AG04450 (cell line): ENCODE results near the gene SPNS3. TPM values are rescaled to one million over a fixed set of nuclear protein-coding genes. Genes with fewer than 3 reads are reported as not detected.

Source experiments
- CTCF ChIA-PET: fragments of 300-600, 350-600 bp; formaldehyde crosslinking; extraction: SDS; loops from one replicate; lab custom pipeline; 2022; ENCODE audit warnings: antibody characterized with exemption, inconsistent platforms; lab: Charles Lee
- POLR2A ChIA-PET: fragments of 350-600 bp; formaldehyde crosslinking; extraction: SDS; loops from one replicate; lab custom pipeline; 2021; ENCODE audit warnings: antibody characterized with exemption, inconsistent platforms; lab: Yijun Ruan, JAX
- DNase-seq: peaks from one replicate; pipeline ENCODE4 v3.0.0-alpha.2; 2011; ENCODE audit warnings: low read depth, low spot score
- H3K27ac ChIP-seq: one replicate; pipeline ENCODE4 v1.5.1; 2012; ENCODE audit warnings: low read depth, low read length, control low read depth
- H3K27me3 ChIP-seq: one replicate; pipeline ENCODE4 v1.6.0; 2012; ENCODE audit warnings: low read length; ENCODE audit not compliant: control insufficient read depth, insufficient read depth
- H3K4me3 ChIP-seq: 2 replicates; pipeline ENCODE4 v1.5.1; 2011; ENCODE audit warnings: mild to moderate bottlenecking, low read depth, low read length, control low read depth
- H3K9me3 ChIP-seq: 2 replicates; pipeline ENCODE4 v1.5.1; 2012; ENCODE audit warnings: low read length; ENCODE audit not compliant: control insufficient read depth, insufficient read depth
- polyA plus RNA-seq: library from polyadenylated mRNA; depleted of rRNA; stranded (reverse); fragments of >200 nt; gene quantifications from 2 replicates; pipeline ENCODE4 v1.2.3, GENCODE V29; 2011
- TF ChIP-seq, protein P1 (sequence below): IDR thresholded peaks from 2 replicates; pipeline ENCODE4 v1.5.1; 2011; ENCODE audit warnings: low read depth, low read length, control low read depth, inconsistent platforms

Gene SPNS3
- polyA plus RNA-seq, 1 experiment = not detected

DNA sequence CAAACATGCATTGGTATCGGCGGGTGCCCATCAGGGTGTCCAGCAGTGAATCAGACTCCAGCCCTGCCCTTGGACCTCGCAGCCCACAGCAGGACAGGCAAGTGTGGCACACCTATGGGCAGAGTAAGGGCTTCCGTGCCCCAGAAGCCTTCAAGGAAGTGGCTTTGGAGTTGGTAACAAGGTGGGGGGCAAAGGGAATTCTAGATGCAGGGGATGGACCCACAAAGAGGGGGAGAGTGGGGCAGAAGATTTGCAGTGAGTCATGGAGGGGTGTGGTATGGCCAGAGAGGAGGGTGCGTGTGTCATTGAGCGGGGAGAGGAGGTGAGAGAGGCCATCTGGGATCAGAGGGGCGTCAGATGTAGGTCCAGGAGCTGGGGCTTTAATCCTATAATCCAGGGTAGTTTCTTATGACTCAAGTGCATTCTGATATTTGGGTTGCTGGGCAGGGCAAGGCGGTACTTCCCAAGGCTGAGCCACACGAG lies 56.4 kb downstream of the SPNS3 start:
- no peak overlapping the region for H3K27ac ChIP-seq
- CTCF ChIA-PET = no interaction called here
- DNase-seq = no peak
- H3K9me3 ChIP-seq = no peaks in the 10 kb centered on the region
- H3K4me3 ChIP-seq = no peak overlapping the region
- H3K27me3 ChIP-seq = peaks cover 4% of the 10 kb centered on the region
- TF ChIP-seq, protein P1, sequence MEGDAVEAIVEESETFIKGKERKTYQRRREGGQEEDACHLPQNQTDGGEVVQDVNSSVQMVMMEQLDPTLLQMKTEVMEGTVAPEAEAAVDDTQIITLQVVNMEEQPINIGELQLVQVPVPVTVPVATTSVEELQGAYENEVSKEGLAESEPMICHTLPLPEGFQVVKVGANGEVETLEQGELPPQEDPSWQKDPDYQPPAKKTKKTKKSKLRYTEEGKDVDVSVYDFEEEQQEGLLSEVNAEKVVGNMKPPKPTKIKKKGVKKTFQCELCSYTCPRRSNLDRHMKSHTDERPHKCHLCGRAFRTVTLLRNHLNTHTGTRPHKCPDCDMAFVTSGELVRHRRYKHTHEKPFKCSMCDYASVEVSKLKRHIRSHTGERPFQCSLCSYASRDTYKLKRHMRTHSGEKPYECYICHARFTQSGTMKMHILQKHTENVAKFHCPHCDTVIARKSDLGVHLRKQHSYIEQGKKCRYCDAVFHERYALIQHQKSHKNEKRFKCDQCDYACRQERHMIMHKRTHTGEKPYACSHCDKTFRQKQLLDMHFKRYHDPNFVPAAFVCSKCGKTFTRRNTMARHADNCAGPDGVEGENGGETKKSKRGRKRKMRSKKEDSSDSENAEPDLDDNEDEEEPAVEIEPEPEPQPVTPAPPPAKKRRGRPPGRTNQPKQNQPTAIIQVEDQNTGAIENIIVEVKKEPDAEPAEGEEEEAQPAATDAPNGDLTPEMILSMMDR = no peak
- POLR2A ChIA-PET = no interaction called here

GRCh38 chr17:4490637-4491061 lies 56.9 kb downstream of the SPNS3 start:
- POLR2A ChIA-PET = no interaction called here
- DNase-seq = no peak
- Histone ChIP-seq H3K4me3 (no peak overlapping the region), H3K27me3 (peaks cover 5% of the 10 kb centered on the region), H3K9me3 (no peaks in the 10 kb centered on the region), H3K27ac (no peak overlapping the region)
- CTCF ChIA-PET = no interaction called here
- TF ChIP-seq, protein P1 = no peak

GRCh38 chr17:4492721-4493561 lies 59.2 kb downstream of the SPNS3 start:
- POLR2A ChIA-PET = no interaction called here
- Histone ChIP-seq H3K9me3 (no peaks in the 10 kb centered on the region), H3K27ac (no peak overlapping the region), H3K27me3 (peaks cover 21% of the 10 kb centered on the region), H3K4me3 (no peak overlapping the region)
- TF ChIP-seq, protein P1 = no peak
- no peak for DNase-seq
- CTCF ChIA-PET = no interaction called here

GRCh38 chr17:4497101-4497824 lies 63.5 kb downstream of the SPNS3 start:
- TF ChIP-seq, protein P1 = no peak
- ChIA-PET CTCF (interaction anchor here (0.5 kb wide), 1 partner anchor 823 kb away, joined by 5 read pairs; no protein-coding TSS in a partner anchor), POLR2A (no interaction called here)
- peaks cover 50% of the 10 kb centered on the region for H3K27me3 ChIP-seq
- no peak for DNase-seq
- H3K4me3 ChIP-seq = no peak overlapping the region
- no peaks in the 10 kb centered on the region for H3K9me3 ChIP-seq
- no peak overlapping the region for H3K27ac ChIP-seq
